Sigmoid colon (tissue), 4 donors: Measurements from ENCODE around the gene TMEM94.

Source experiments
- CTCF ChIP-seq, 4 experiments: fragments of 450-650 bp in 3 of 4; fragments of 200-600 bp in 1 of 4; IDR thresholded peaks; one replicate each; pipeline ENCODE4 v1.5.1; 2016 to 2019; ENCODE audit warnings: antibody characterized with exemption in 4 of 4, mild to moderate bottlenecking in 3 of 4, moderate library complexity in 2 of 4
- POLR2A ChIP-seq, 2 donors: fragments of 450-650 bp; IDR thresholded peaks; one replicate each; pipeline ENCODE4 v1.6.1; 2016; ENCODE audit warnings: antibody characterized with exemption in 2 of 2, mild to moderate bottlenecking in 2 of 2, moderate library complexity in 2 of 2
- POLR2AphosphoS5 ChIP-seq, 4 donors: sonication (generic); formaldehyde crosslinking; IDR thresholded peaks; one replicate each; pipeline ENCODE4 v1.6.1; 2017; ENCODE audit warnings: antibody characterized with exemption in 4 of 4

GRCh38 chr17:75523647-75524046, 67.2 kb downstream of the TMEM94 start:
- TF ChIP-seq CTCF (IDR thresholded peaks at IDR 0.05) (no peak), POLR2AphosphoS5 (IDR thresholded peaks at IDR 0.05) (no peak), POLR2A (IDR thresholded peaks at IDR 0.05) (no peak)
